Spleen (tissue), 7 donors: ENCODE measurements around the gene JMJD1C.

ENCODE experiments used
- POLR2AphosphoS5 ChIP-seq, 3 donors: sonication (generic); formaldehyde crosslinking; IDR thresholded peaks; one replicate each; pipeline ENCODE4 v1.5.1; 2017; ENCODE audit warnings: antibody characterized with exemption in 3 of 3
- TF ChIP-seq, protein P1 (sequence below), 11 experiments: fragments of 200-600 bp in 7 of 11; fragments of 450-650 bp in 4 of 11; sonication (generic) in 4 of 11; IDR thresholded peaks in 8 of 11; conservative IDR thresholded peaks in 3 of 11; 1 replicate in 7 of 11; 2 replicates in 4 of 11; pipeline versions ENCODE4 v1.4.0 to v1.8.0; 2016 to 2021; ENCODE audit warnings: antibody characterized with exemption in 11 of 11, inconsistent platforms in 4 of 11, mild to moderate bottlenecking in 1 of 11
- donor health status: DM: no; HTN: no; CAD: no; lungs with moderate emphysema.
- donor health status: DM: no; HTN: no; CAD: no.
- donor health status: DM: no; HTN: no; CAD: no.

DNA sequence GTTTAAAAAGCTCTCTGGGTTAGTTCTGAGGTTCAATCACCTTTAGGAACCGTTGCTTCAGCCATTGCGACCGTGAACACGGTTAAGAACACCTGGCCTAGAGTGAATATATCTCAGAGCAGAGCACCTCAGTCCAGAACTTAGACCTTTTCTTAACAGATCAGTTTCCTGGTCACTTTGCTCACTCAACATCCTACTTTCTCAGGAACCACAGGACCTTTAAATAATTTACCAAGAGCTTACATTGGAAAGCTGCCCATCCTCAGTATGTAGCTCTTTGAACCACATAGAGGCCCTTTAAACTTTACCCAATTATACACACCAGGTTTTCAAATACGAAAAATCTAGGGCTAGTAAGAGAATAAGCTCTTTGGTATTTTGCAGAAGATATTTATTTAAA, 179.4 kb downstream of the JMJD1C start:
- TF ChIP-seq, protein P1, sequence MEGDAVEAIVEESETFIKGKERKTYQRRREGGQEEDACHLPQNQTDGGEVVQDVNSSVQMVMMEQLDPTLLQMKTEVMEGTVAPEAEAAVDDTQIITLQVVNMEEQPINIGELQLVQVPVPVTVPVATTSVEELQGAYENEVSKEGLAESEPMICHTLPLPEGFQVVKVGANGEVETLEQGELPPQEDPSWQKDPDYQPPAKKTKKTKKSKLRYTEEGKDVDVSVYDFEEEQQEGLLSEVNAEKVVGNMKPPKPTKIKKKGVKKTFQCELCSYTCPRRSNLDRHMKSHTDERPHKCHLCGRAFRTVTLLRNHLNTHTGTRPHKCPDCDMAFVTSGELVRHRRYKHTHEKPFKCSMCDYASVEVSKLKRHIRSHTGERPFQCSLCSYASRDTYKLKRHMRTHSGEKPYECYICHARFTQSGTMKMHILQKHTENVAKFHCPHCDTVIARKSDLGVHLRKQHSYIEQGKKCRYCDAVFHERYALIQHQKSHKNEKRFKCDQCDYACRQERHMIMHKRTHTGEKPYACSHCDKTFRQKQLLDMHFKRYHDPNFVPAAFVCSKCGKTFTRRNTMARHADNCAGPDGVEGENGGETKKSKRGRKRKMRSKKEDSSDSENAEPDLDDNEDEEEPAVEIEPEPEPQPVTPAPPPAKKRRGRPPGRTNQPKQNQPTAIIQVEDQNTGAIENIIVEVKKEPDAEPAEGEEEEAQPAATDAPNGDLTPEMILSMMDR (IDR thresholded peaks at IDR 0.05 in 8 of 11, conservative IDR thresholded peaks at IDR 0.05 in 3 of 11): no peak
- no peak for TF ChIP-seq POLR2AphosphoS5 (IDR thresholded peaks at IDR 0.05)
